SK-N-SH (cell line): ENCODE data around the gene PBX1. TPM values are rescaled to one million over a fixed set of nuclear protein-coding genes. Genes with fewer than 3 reads are reported as not detected.

ENCODE experiments used
- CTCF ChIA-PET: fragments of 300-600, 350-600 bp; formaldehyde crosslinking; extraction: SDS; loops from one replicate; lab custom pipeline; 2021; lab: Yijun Ruan, JAX
- POLR2A ChIA-PET: fragments of 350-600 bp; sonication (Branson Sonifier 250); formaldehyde crosslinking; extraction: SDS; loops from one replicate; lab custom pipeline; 2020; ENCODE audit warnings: antibody characterized with exemption, inconsistent platforms; lab: Yijun Ruan, JAX
- DNase-seq: peaks from one replicate; pipeline ENCODE4 v3.0.0; 2012
- H2AFZ ChIP-seq: fragments of 200-600 bp; sonication (generic); 2 replicates; pipeline ENCODE4 v1.8.1; 2016; ENCODE audit warnings: antibody characterized with exemption, mild to moderate bottlenecking, low read depth
- H3F3A ChIP-seq: fragments of 200-600 bp; sonication (generic); replicated peaks from 2 replicates; pipeline ENCODE3; 2016; ENCODE audit warnings: antibody characterized with exemption, mild to moderate bottlenecking; ENCODE audit not compliant: insufficient read depth
- H3K27ac ChIP-seq, 2 experiments: fragments of 200-500 bp in 1 of 2; fragments of 200-600 bp in 1 of 2; sonication (Bioruptor generic) in 1 of 2; sonication (generic), shearing (Covaris generic) in 1 of 2; 2 replicates each; pipeline versions ENCODE4 v1.5.1 to v1.6.1; 2014 to 2016; ENCODE audit warnings: low read depth in 2 of 2, inconsistent platforms in 1 of 2, low read length in 1 of 2, mild to moderate bottlenecking in 1 of 2, mixed read lengths in 1 of 2
- H3K27me3 ChIP-seq: fragments of 200-600 bp; sonication (generic), shearing (Covaris generic); 2 replicates; pipeline ENCODE4 v1.6.1; 2016; ENCODE audit warnings: mixed run types; ENCODE audit not compliant: insufficient read depth
- H3K36me3 ChIP-seq, 2 experiments: fragments of 200-500 bp in 1 of 2; fragments of 200-600 bp in 1 of 2; sonication (Bioruptor generic) in 1 of 2; sonication (generic) in 1 of 2; replicated peaks in 1 of 2; 2 replicates each; pipeline versions ENCODE3 to v1.5.1; 2014 to 2016; ENCODE audit warnings: low read length in 1 of 2, mild to moderate bottlenecking in 1 of 2; ENCODE audit not compliant: insufficient read depth in 2 of 2, control insufficient read depth in 1 of 2
- H3K4me1 ChIP-seq, 2 experiments: fragments of 200-500 bp in 1 of 2; fragments of 200-600 bp in 1 of 2; sonication (Bioruptor generic) in 1 of 2; sonication (generic), shearing (Covaris generic) in 1 of 2; 2 replicates each; pipeline versions ENCODE4 v1.5.1 to v1.6.1; 2014 to 2016; ENCODE audit warnings: low read depth in 1 of 2, low read length in 1 of 2, mixed run types in 1 of 2; ENCODE audit not compliant: insufficient read depth in 2 of 2, control insufficient read depth in 1 of 2
- H3K4me2 ChIP-seq: fragments of 200-600 bp; sonication (generic), shearing (Covaris generic); 2 replicates; pipeline ENCODE4 v1.6.1; 2017; ENCODE audit warnings: mixed run types
- H3K4me3 ChIP-seq, 2 experiments: fragments of 200-500 bp in 1 of 2; fragments of 200-600 bp in 1 of 2; sonication (Bioruptor generic) in 1 of 2; sonication (generic), shearing (Covaris generic) in 1 of 2; 2 replicates each; pipeline versions ENCODE4 v1.5.1 to v1.8.1; 2014 to 2016; ENCODE audit warnings: low read depth in 2 of 2, inconsistent platforms in 1 of 2, low read length in 1 of 2, mild to moderate bottlenecking in 1 of 2, mixed read lengths in 1 of 2, moderate library complexity in 1 of 2
- H3K79me2 ChIP-seq: fragments of 200-600 bp; sonication (generic); 2 replicates; pipeline ENCODE4 v1.8.1; 2017; ENCODE audit warnings: mild to moderate bottlenecking; ENCODE audit not compliant: insufficient read depth
- H3K9ac ChIP-seq: fragments of 200-600 bp; sonication (generic); 2 replicates; pipeline ENCODE4 v1.6.1; 2017; ENCODE audit warnings: mixed run types
- H3K9me2 ChIP-seq: fragments of 200-600 bp; sonication (generic); 2 replicates; pipeline ENCODE4 v1.6.1; 2017; ENCODE audit warnings: mixed run types
- H3K9me3 ChIP-seq: fragments of 200-600 bp; sonication (generic); 2 replicates; pipeline ENCODE4 v1.6.1; 2017; ENCODE audit warnings: mixed run types, mild to moderate bottlenecking, moderate library complexity
- H4K20me1 ChIP-seq: fragments of 200-600 bp; sonication (generic); 2 replicates; pipeline ENCODE4 v1.6.1; 2017; ENCODE audit warnings: mild to moderate bottlenecking, mixed run types; ENCODE audit not compliant: insufficient read depth
- CHD2 ChIP-seq: fragments of 150-350 bp; IDR thresholded peaks from 2 replicates; pipeline ENCODE4 v1.6.1; 2018; ENCODE audit warnings: low read length; ENCODE audit not compliant: partially characterized antibody
- EP300 ChIP-seq, 2 experiments: IDR thresholded peaks; 2 replicates each; pipeline versions ENCODE4 v1.4.0 to v1.6.1; 2012; ENCODE audit warnings: borderline replicate concordance in 1 of 2, low read depth in 1 of 2, low read length in 1 of 2
- GABPA ChIP-seq: IDR thresholded peaks from 2 replicates; pipeline ENCODE4 v1.4.0; 2012; ENCODE audit warnings: low read depth, mild to moderate bottlenecking
- GATA2 ChIP-seq: sonication (generic); formaldehyde crosslinking; IDR thresholded peaks from 2 replicates; pipeline ENCODE4 v1.5.0; 2020; ENCODE audit warnings: mild to moderate bottlenecking, missing genetic modification reagents
- IRF3 ChIP-seq: fragments of 150-350 bp; IDR thresholded peaks from 2 replicates; pipeline ENCODE4 v1.6.1; 2016; ENCODE audit warnings: mild to moderate bottlenecking, low read depth, low read length
- JUND ChIP-seq: IDR thresholded peaks from 2 replicates; pipeline ENCODE4 v1.4.0; 2012
- MEF2A ChIP-seq: IDR thresholded peaks from 2 replicates; pipeline ENCODE4 v1.4.0; 2012; ENCODE audit warnings: low read depth, borderline replicate concordance
- MXI1 ChIP-seq: IDR thresholded peaks from 2 replicates; pipeline ENCODE4 v1.6.1; 2012; ENCODE audit warnings: mild to moderate bottlenecking, low read depth, low read length, improper control_type of control experiment
- RAD21 ChIP-seq: IDR thresholded peaks from 2 replicates; pipeline ENCODE4 v1.6.1; 2012; ENCODE audit warnings: mild to moderate bottlenecking, low read length
- RFX5 ChIP-seq: IDR thresholded peaks from 2 replicates; pipeline ENCODE4 v1.6.1; 2012; ENCODE audit warnings: mild to moderate bottlenecking, improper control_type of control experiment, low read length
- TEAD4 ChIP-seq: IDR thresholded peaks from 2 replicates; pipeline ENCODE4 v1.4.0; 2012; ENCODE audit warnings: mild to moderate bottlenecking, borderline replicate concordance; ENCODE audit not compliant: insufficient read depth
- USF2 ChIP-seq: fragments of 150-350 bp; IDR thresholded peaks from 2 replicates; pipeline ENCODE4 v1.6.1; 2017; ENCODE audit warnings: antibody characterized with exemption, low read length, low read depth, borderline replicate concordance
- YY1 ChIP-seq: IDR thresholded peaks from 2 replicates; pipeline ENCODE4 v1.4.0; 2012; ENCODE audit warnings: low read depth, mild to moderate bottlenecking
- WGBS: methylation state at CpG from one replicate; pipeline ENCODE4 v1.1.6; 2017; ENCODE audit warnings: low lambda C conversion rate; 5-methylcytosine and 5-hydroxymethylcytosine counted together
- polyA plus RNA-seq, 3 experiments: library from polyadenylated mRNA; depleted of rRNA; stranded (reverse); fragments of >200 nt; gene quantifications; 2 replicates each; pipeline ENCODE4 v1.2.3, GENCODE V29; 2012
- TF ChIP-seq, protein P1 (sequence below): IDR thresholded peaks from 2 replicates; pipeline ENCODE4 v1.4.0; 2012; ENCODE audit warnings: low read depth
- TF ChIP-seq, protein P2 (sequence below): IDR thresholded peaks from 2 replicates; pipeline ENCODE4 v1.4.0; 2012; ENCODE audit warnings: low read depth, borderline replicate concordance

PBX1 gene
- polyA plus RNA-seq, 1 of the 3 experiments (the other 2 are of a cell fraction) = 27.0 TPM

DNA sequence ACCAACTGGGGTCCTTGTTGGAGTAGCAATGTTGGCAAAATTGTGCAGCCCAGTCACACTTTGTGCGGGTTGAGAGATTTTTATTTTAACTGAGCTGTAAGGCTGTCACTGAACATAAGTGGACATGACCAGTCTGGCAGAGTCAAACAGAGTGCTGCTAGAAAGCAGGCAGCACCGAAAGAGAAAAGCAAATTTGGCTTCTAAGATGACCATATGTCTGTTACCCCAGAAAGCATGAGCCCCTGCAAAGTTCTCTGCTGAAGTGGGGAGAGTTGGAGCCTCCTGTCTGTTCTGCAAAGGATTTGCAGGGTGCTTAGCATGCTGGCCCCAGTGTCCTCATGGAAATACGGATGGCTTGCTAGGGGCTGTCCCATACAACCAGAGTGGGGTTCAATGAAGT is 220.4 kb downstream of the PBX1 start:
- H2AFZ ChIP-seq = no peak overlapping the region
- H3K9me2 ChIP-seq = no peaks in the 10 kb centered on the region
- no peaks in the 10 kb centered on the region for H3K9me3 ChIP-seq
- 94% methylated on average over 3 of the region's 3 CpGs for WGBS
- H3F3A ChIP-seq = no peaks in the 10 kb centered on the region
- no peaks in the 10 kb centered on the region for H4K20me1 ChIP-seq
- ChIA-PET CTCF (interaction anchor here (0.6 kb wide), 1 partner anchor 23 kb away, joined by 3 read pairs; no protein-coding TSS in a partner anchor), POLR2A (no interaction called here)
- no peak for DNase-seq
- no peak for TF ChIP-seq MEF2A
- TF ChIP-seq EP300 (IDR thresholded peaks at IDR 0.05; ENCODE audit: borderline replicate concordance in 1 of 2, low read depth in 1 of 2, low read length in 1 of 2) = no peak
- no peak for TF ChIP-seq USF2
- no peak for TF ChIP-seq GATA2 (CRISPR knock-in tag)
- TF ChIP-seq RAD21 = no peak
- no peak for TF ChIP-seq GABPA
- TF ChIP-seq MXI1 = no peak
- TF ChIP-seq, protein P1, sequence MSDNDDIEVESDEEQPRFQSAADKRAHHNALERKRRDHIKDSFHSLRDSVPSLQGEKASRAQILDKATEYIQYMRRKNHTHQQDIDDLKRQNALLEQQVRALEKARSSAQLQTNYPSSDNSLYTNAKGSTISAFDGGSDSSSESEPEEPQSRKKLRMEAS = no peak
- no peak for TF ChIP-seq TEAD4
- no peak for TF ChIP-seq JUND
- TF ChIP-seq, protein P2, sequence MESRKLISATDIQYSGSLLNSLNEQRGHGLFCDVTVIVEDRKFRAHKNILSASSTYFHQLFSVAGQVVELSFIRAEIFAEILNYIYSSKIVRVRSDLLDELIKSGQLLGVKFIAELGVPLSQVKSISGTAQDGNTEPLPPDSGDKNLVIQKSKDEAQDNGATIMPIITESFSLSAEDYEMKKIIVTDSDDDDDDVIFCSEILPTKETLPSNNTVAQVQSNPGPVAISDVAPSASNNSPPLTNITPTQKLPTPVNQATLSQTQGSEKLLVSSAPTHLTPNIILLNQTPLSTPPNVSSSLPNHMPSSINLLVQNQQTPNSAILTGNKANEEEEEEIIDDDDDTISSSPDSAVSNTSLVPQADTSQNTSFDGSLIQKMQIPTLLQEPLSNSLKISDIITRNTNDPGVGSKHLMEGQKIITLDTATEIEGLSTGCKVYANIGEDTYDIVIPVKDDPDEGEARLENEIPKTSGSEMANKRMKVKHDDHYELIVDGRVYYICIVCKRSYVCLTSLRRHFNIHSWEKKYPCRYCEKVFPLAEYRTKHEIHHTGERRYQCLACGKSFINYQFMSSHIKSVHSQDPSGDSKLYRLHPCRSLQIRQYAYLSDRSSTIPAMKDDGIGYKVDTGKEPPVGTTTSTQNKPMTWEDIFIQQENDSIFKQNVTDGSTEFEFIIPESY = no peak
- TF ChIP-seq YY1 = no peak
- TF ChIP-seq RFX5 = no peak
- no peak for TF ChIP-seq CHD2
- TF ChIP-seq IRF3 = no peak
- no peaks in the 10 kb centered on the region for H3K36me3 ChIP-seq
- no peak overlapping the region for H3K4me2 ChIP-seq
- H3K27me3 ChIP-seq = no peaks in the 10 kb centered on the region
- H3K4me1 ChIP-seq = peaks cover 20 to 24% of the 10 kb centered on the region in 2 experiments
- no peak overlapping the region for H3K27ac ChIP-seq
- H3K9ac ChIP-seq = no peak overlapping the region
- no peaks in the 10 kb centered on the region for H3K79me2 ChIP-seq
- H3K4me3 ChIP-seq = no peak overlapping the region
